GM21717 (cell line): ENCODE results near the gene PIAS1.
"Not testable (repeated sequence)": the region's sequence is repeated elsewhere in the genome, so short reads cannot be mapped to it uniquely, and the experiment has no call there.

Experiments used
- ATAC-seq: cut with Tn5 transposase; IDR thresholded peaks from one replicate; pipeline ENCODE4 v1.9.1; 2021; ENCODE audit warnings: mild to moderate bottlenecking, moderate library complexity; ENCODE audit not compliant: unreplicated experiment

Gene PIAS1

DNA sequence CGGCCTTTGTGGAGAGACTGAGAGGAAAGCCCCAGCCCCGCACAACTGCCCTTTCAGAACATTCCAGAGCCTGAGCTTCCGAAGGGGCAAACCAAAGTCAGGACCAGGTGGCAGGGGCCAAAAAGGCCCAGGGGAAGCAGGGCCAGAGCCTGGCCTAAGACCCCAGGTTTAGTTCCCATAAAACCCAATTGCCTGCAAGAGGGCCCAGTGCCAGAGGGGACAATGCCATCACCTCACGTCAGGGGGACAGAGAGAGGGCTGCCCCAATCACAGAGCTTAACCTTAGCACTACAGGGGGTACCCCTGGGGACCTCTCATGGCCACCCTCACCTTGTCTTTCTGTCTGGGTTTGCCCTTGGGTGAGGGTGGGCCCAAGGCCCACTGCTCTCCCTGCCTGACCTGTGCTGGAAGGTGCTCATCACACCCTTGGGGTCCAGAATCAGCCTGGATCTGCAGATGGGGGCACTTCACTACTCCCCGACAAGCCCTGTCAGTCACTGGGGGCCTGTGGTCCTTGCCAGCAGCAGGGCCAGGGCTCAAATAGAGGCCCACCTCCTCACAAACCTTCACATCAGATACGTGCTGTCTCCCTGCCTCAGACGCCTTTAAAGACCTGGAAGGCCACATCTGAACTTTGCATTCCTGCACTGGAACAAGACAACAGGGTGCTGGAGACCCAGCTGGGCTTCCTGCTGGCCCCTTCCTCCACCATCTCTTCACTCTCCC, 147.2 kb downstream of the PIAS1 start:
- ATAC-seq, result no peak

- ATAC-seq, result no peak
Observed at GRCh38 chr15:68201879-68202261, 147.8 kb downstream of the PIAS1 start.

DNA sequence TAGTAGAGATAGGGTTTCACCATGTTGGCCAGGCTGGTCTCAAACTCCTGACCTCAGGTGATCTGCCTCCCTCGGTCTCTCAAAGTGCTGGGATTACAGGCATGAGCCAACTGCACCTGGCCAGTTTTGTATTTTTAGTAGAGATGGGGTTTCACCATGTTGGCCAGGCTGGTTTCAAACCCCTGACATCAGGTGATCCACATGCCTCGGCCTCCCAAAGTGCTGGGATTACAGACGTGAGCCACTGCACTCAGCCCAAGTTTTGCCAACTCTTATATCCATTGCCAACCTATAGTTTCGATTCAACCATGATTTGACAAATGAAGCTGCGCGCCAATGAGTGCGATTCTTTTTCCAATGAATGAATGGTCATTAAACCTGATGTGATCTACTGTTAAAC, 148.9 kb downstream of the PIAS1 start:
- not testable (repeated sequence) for ATAC-seq

DNA sequence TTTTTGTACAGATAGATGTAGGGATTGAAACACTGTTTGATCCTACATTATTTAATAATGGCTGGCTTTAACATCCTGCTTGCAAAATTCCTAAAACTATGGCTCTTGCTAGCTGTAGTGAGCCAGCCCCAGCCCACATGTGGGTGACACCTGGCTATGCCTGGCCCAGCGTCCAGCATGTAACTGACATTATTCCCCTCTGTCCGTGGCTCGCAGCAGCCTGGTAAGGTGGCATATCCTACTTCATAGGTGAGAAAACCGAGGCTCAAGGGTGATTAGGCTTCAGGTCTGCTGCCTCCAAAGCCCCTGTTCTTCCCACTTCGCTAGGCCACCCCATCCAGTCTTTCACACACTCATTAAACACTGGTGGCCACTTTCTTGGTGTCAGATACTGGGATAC, 149.4 kb downstream of the PIAS1 start:
- no peak for ATAC-seq

DNA sequence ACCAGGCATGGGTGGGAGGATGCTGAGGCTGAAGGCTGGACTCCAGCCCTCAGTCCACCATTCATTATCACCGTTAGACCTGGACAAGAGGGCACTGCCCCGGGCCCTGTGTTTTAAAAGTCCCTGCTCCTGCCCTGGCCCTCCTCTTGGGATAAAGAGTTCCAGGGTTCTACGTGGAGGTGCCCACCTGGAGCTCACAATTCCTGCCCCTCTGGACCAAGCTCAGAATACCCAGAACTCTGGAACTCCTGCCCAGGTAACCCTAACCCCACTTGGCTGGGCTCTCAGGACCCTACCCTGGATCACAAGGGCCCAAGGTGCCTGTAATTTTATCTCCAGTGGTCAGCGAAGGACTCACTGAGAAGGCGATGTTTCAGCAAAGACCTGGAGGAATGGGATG, 149.8 kb downstream of the PIAS1 start:
- ATAC-seq, result no peak

DNA sequence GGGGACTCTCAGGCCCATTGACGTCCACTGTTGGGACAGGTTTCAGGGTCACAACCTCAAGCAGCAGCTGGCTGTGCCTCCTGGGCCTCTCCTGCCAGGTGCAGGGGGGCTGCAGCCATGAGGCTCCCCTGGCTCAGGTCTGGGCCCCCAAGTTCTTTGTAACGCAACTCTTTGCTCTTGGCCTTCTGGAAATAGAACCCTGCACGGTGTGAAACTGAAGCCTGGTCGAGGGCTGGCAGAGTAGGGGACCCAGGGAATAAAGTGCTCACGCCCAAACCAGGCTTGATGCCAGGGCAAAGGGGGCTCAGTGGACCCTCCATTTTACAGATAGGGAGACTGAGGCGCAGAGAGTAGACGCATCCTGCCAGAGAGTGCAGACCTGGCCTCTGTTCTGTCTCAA, 150.2 kb downstream of the PIAS1 start:
- ATAC-seq, result no peak

- ATAC-seq, result no peak
Observed at GRCh38 chr15:68204776-68205557, 150.9 kb downstream of the PIAS1 start, which contains the start of gene CALML4. CALML4 (minus strand) TSS chr15:68205332; CDS start chr15:68205247, 85 bp downstream.

DNA sequence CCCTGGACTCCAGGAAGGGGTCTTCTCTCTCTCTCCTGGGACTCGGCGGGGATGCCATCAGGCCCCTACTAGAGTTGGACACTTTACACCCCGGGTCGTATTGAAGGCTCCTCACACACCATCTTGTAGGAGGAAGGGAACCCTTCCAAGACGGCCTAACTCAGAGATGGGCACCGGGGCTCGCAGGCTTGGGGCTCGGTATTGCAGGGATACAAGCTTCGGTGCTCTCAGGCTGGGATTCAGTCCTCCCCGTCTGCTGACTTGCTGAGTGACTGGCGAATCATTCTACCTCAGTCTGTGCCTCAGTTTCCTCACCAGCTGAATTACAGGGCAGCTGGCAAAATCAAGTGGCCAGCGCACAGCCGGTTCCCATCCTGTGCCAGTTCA, 151.4 kb downstream of the PIAS1 start:
- no peak for ATAC-seq

DNA sequence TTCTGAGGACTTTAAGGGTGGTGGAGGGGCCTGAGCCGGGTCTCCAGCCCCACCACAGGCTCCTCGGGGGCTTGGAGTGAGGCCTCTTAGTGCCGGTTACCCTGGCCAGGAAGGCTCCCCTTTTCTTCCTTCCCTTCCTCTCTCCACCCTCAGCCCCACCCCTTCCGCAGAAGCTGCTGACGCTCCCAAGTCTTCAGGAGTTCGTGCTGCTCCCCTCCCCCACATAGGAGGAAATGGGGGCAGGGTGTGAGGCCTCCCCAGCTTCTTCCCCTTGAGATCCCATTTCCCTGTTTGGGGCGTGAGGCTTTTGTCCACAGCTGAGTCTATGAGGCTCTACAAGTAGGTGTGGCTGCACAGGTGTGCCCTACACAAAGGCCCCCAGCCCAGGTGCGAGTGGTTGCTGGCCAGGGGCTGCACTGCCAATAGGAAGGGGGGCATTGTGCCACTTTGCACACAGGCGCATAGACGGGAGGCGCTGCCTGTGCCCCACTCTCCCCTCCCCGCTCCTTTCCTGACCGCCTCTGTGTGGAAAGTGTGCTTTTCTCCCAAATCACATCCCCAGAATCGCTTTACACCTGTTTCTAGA, 151.9 kb downstream of the PIAS1 start:
- ATAC-seq, result no peak

DNA sequence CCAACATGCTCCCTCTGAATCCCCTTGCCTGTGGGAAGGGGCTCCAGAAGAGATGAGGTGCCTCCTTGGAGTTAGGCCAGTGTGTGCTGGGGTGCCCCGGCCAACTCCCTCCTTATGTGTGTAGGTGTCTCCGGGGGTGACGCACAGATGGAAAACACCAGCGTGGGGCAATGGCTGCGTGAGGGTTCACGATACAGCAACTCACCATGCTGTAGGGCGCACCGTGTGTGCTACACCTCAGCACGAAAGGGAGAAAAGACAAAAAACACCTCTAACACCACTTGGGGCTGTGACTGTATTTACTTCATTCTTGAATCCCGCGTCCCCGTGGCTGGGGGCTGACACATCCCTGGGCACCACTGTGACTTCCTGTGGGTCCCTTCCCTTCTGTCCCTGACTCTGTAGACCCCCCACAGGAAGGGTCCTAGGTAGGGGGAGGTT, 152.6 kb downstream of the PIAS1 start:
- no peak for ATAC-seq

- ATAC-seq, result no peak
Observed at GRCh38 chr15:68207176-68207935, 153.2 kb downstream of the PIAS1 start.

GRCh38 chr15:68208136-68208535, 154.0 kb downstream of the PIAS1 start:
- ATAC-seq, result no peak

DNA sequence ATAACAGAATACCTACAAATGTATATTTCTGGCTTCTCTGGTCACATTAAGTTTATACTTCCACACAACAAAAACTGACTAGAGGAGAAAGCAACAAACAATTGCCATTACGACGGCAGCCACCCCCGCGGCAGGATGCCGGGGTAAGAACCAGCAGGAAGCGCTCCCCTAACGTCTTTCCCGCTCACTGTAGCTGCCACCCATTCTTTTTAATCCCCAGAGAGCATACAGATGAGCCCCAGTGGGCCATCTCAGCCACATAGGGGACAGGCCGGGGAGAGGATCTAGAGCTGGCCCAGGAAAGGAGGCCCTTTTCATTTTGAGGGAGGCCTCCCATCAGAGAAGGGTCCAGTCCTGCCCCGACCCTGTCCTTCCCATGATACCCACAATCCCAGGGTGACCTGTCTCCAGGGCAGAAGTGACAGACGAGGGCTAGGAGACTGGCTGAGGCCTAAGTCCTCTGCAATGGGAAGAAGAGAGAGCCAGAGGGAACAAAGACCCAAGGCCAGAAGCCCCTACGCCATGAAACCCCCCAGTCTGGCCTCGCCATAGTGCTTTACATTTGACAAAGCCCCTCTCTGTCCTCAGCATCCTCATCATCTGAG, 154.6 kb downstream of the PIAS1 start:
- no peak for ATAC-seq

DNA sequence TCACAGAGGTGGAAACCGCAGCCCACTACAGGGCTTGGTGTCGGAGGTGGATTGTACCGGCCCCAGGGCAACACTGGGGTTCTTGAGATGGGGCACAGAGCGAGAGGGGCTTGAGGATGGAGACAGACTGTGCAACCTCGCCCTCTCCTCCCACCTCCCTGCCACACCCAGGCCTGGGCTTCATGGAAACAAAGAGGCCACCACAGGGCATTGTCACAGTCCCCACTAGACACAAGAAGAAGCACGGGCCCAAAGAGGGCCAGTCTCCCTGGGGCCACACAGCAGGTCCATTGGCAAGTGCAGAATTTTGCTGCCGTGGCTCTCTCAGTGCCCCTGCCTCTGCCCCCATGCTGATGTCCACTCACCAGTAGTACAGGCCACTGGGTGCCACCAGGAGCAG, 155.2 kb downstream of the PIAS1 start:
- ATAC-seq, result no peak

DNA sequence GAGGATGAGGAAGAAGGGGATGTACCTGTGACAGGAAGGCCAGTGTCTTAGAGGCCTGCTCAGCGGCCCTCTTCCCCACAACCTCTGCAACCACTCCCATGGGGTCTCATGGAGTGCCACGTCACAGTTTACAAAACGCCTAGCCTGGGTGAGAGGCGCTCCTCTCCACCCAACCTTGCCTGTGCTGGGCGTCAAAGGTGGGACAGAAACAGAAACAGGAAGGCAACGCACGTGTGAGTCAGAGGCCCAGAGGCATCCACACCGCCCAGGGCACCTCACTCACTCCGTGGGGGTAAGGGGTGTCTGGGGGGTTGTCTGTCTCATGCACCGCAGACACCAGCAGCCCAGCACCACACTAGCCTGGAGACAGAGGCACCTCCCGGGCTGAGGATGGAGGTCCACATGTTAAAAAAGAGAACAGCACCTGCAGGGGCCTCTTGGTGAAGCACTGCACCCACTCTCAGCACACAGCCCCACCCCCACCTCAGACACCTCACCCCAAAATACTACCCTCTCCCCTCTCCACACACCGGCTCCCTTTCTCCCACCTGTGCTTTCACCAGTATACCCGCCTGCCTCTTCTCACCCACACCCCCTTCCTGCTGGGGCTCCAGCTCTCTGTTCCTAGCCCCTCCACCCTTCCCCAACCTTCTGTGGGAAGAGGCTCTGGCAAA, 155.8 kb downstream of the PIAS1 start:
- peak; percentile 56 for ATAC-seq

- no peak for ATAC-seq
Observed at GRCh38 chr15:68210409-68210756, 156.3 kb downstream of the PIAS1 start.

DNA sequence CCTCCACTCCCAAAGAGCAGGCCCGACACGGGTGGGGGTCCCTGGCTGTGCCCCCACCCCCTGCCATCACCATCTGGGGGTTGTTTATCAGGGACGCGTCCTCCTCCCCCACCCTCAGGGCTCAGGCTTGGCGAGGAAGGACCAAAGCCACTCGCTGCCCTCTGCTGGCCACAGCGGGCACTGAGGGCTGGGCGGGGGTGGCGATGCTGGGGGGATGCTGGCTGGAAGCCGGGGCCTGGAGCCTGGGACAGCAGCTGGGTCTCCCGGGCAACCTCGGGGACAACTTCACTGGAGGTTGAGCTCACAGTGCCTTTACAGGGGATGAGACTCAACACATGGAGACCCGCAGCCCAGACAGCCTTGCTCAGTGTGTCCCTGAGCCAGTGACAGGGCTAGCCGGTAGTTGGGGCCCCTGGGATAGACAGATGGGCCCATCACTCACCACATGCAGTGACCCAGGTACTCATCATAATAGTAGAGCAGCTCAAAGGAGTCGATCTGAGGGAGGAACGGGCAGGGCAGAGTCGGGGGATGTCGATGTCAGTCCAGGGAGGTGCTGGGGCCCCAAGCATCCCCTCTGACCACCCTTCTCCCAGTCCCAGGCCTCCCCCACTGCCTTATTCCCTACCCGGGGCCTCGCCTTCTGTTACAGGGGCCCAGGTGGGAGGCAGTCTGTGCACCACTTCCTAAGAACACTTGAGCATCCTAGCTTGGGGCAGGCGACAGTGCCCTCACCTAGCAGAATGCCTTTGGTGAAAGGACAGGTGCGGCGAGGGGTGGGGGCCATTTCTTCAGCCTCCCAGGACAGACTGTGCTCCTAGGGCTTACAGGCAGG, 156.9 kb downstream of the PIAS1 start:
- no peak for ATAC-seq

DNA sequence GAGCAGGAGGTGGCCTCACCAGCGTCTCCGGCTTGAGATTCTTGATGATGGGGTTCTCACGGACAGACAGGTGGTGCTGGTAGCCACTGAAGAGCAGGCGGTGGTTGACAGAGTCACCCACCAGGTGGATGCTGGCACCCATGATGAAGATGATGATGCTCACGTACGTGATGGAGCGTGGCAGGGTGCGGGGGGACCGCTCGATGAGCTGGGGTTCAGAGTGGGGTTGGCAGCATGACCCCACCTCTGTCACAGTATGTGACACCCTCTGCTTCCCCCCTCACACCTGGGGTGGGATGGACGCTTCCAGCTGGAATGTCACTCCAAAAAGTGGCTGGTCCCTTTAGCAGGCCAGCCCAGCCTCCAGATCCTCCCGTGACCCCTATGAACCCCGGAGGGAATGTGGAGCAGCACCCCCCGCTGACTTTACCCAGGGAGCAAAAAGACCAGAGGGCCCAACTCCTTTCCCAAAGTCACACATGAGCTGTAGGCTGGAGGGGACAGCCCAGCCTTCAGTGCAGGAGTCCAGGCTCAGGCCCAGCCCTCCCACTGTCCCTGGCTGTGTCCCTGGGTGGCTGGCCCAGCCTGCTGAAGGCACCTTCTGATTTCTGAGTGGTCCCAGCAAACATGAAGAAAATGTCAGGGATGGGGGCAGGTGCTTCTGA, 157.7 kb downstream of the PIAS1 start:
- ATAC-seq, result no peak

DNA sequence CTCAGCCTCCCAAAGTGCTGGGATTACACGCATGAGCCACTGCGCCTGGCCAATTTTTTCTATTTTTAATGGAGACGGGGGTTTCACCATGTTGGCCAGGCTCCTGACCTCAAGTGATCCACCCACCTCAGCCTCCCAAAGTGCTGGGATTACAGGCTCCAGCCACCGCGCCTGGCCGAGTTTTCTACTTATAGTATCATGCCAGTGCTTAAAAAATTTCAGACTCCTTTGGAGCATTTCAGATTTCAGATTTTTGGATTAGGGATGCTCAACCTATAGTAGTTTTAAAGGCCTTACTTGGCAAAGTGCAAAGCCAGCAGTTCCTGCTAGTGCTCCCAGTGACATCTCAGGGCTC, 159.4 kb downstream of the PIAS1 start:
- not testable (repeated sequence) for ATAC-seq
